ENCODE results near the gene TP73.

TP73 gene

GRCh38 chr1:3681898-3682806 is 29.8 kb downstream of the TP73 start (continued):
- TF ChIP-seq PPARA (CRISPR knock-in tag; IDR thresholded peaks at IDR 0.05; ENCODE audit: borderline replicate concordance) (no peak), PATZ1 (CRISPR knock-in tag; IDR thresholded peaks at IDR 0.05; ENCODE audit: borderline replicate concordance) (no peak), ESRRG (CRISPR knock-in tag; IDR thresholded peaks at IDR 0.05) (no peak), ARNTL (CRISPR knock-in tag; IDR thresholded peaks at IDR 0.05; ENCODE audit: borderline replicate concordance, low read depth) (no peak), ZFP3 (CRISPR knock-in tag; IDR thresholded peaks at IDR 0.05) (no peak), TCF4 (CRISPR knock-in tag; IDR thresholded peaks at IDR 0.05; ENCODE audit: borderline replicate concordance) (no peak)

- no peak for ATAC-seq
- TF ChIP-seq ZNF8 (CRISPR knock-in tag; IDR thresholded peaks at IDR 0.05) (no peak), ZNF565 (CRISPR knock-in tag; conservative IDR thresholded peaks at IDR 0.05; ENCODE audit: low read depth) (no peak), CSRNP3 (CRISPR knock-in tag; IDR thresholded peaks at IDR 0.05) (no peak), ZFP30 (CRISPR knock-in tag; IDR thresholded peaks at IDR 0.05) (no peak), RARB (CRISPR knock-in tag; IDR thresholded peaks at IDR 0.05) (no peak), BACH2 (CRISPR knock-in tag; IDR thresholded peaks at IDR 0.05; ENCODE audit: borderline replicate concordance) (no peak), CSDC2 (CRISPR knock-in tag; IDR thresholded peaks at IDR 0.05) (no peak), ZC3H10 (CRISPR knock-in tag; IDR thresholded peaks at IDR 0.05) (no peak), CREB5 (CRISPR knock-in tag; IDR thresholded peaks at IDR 0.05; ENCODE audit: low read depth) (no peak), PPARA (CRISPR knock-in tag; IDR thresholded peaks at IDR 0.05; ENCODE audit: borderline replicate concordance) (no peak), TSHZ2 (CRISPR knock-in tag; IDR thresholded peaks at IDR 0.05) (no peak), ZFP3 (CRISPR knock-in tag; IDR thresholded peaks at IDR 0.05) (no peak), GLIS3 (CRISPR knock-in tag; IDR thresholded peaks at IDR 0.05) (no peak)
Observed at GRCh38 chr1:3683197-3683596, 30.9 kb downstream of the TP73 start.

GRCh38 chr1:3683992-3684391 is 31.7 kb downstream of the TP73 start:
- TF ChIP-seq TCF4 (CRISPR knock-in tag; IDR thresholded peaks at IDR 0.05; ENCODE audit: borderline replicate concordance) = no peak
- ATAC-seq = no peak

GRCh38 chr1:3685222-3685621 is 32.9 kb downstream of the TP73 start:
- no peak for ATAC-seq
- TF ChIP-seq ARNTL (CRISPR knock-in tag; IDR thresholded peaks at IDR 0.05; ENCODE audit: borderline replicate concordance, low read depth) (no peak), TCF4 (CRISPR knock-in tag; IDR thresholded peaks at IDR 0.05; ENCODE audit: borderline replicate concordance) (no peak), ZNF565 (CRISPR knock-in tag; conservative IDR thresholded peaks at IDR 0.05; ENCODE audit: low read depth) (no peak), RARB (CRISPR knock-in tag; IDR thresholded peaks at IDR 0.05) (no peak), ZFP3 (CRISPR knock-in tag; IDR thresholded peaks at IDR 0.05) (no peak), ZNF70 (CRISPR knock-in tag; IDR thresholded peaks at IDR 0.05) (no peak), ISL1 (CRISPR knock-in tag; IDR thresholded peaks at IDR 0.05) (no peak)

Measured in SK-N-SH treated with all-trans-retinoic acid at 6 μM for 48 hours (cell line).